ENCODE results near the gene SETBP1.

GRCh38 chr18:44683556-44683955 is 2.9 kb downstream of the SETBP1 start:
- TF ChIP-seq CTCF (IDR thresholded peaks at IDR 0.05): no peak
- no peak for TF ChIP-seq POLR2A (IDR thresholded peaks at IDR 0.05)
